GM23338 (cell line): Measurements from ENCODE around the gene HSDL1. TPM values are rescaled to one million over a fixed set of nuclear protein-coding genes. Genes with fewer than 3 reads are reported as not detected.
"Not testable (repeated sequence)": the region's sequence is repeated elsewhere in the genome, so short reads cannot be mapped to it uniquely, and the experiment has no call there.

Source experiments
- ATAC-seq: fragments of 200-7000 bp; cut with Tn5 transposase; 3 replicates; pipeline ENCODE4 v1.9.1; 2020
- DNase-seq: peaks from one replicate; pipeline ENCODE4 v3.0.0-alpha.2; 2015; ENCODE audit warnings: low spot score
- H2AFZ ChIP-seq: fragments of 200-600 bp; sonication (generic); 2 replicates; pipeline ENCODE4 v1.8.0; 2016; ENCODE audit warnings: antibody characterized with exemption, mild to moderate bottlenecking, moderate library complexity
- H3F3A ChIP-seq: fragments of 200-600 bp; sonication (generic); replicated peaks from 2 replicates; pipeline ENCODE4 v1.8.0; 2017; ENCODE audit warnings: antibody characterized with exemption, mixed run types, low read depth
- H3K27ac ChIP-seq: fragments of 200-600 bp; sonication (generic); 2 replicates; pipeline ENCODE4 v1.6.1; 2016; ENCODE audit warnings: low read depth
- H3K27me3 ChIP-seq: fragments of 200-600 bp; sonication (generic); 2 replicates; pipeline ENCODE4 v1.8.0; 2016; ENCODE audit warnings: mild to moderate bottlenecking, mixed run types, moderate library complexity; ENCODE audit not compliant: insufficient read depth
- H3K36me3 ChIP-seq: fragments of 200-600 bp; sonication (generic); 2 replicates; pipeline ENCODE4 v1.8.0; 2016; ENCODE audit warnings: mild to moderate bottlenecking; ENCODE audit not compliant: insufficient read depth
- H3K4me1 ChIP-seq: fragments of 200-600 bp; sonication (generic); 2 replicates; pipeline ENCODE4 v1.8.0; 2016; ENCODE audit warnings: mild to moderate bottlenecking, moderate library complexity; ENCODE audit not compliant: insufficient read depth
- H3K4me2 ChIP-seq: fragments of 200-600 bp; sonication (generic); 2 replicates; pipeline ENCODE4 v1.7.1; 2017; ENCODE audit warnings: mixed run types
- H3K4me3 ChIP-seq: fragments of 200-600 bp; sonication (generic); 2 replicates; pipeline ENCODE4 v1.6.1; 2016; ENCODE audit warnings: mixed run types
- H3K79me2 ChIP-seq: fragments of 200-600 bp; sonication (generic); replicated peaks from 2 replicates; pipeline ENCODE4 v1.8.0; 2017; ENCODE audit warnings: mild to moderate bottlenecking; ENCODE audit not compliant: insufficient read depth
- H3K9me2 ChIP-seq: fragments of 200-600 bp; sonication (generic); 2 replicates; pipeline ENCODE4 v1.8.0; 2017; ENCODE audit not compliant: insufficient read depth
- H4K20me1 ChIP-seq: fragments of 200-600 bp; sonication (generic); replicated peaks from 2 replicates; pipeline ENCODE4 v1.8.0; 2017; ENCODE audit warnings: mild to moderate bottlenecking; ENCODE audit not compliant: insufficient read depth
- H3K27ac Mint-ChIP-seq: 2 replicates; pipeline ENCODE4 v1.8.0; 2020; ENCODE audit warnings: inconsistent platforms, mild to moderate bottlenecking, moderate library complexity, mixed read lengths
- H3K27me3 Mint-ChIP-seq: 3 replicates; pipeline ENCODE4 v1.8.0; 2022; ENCODE audit warnings: low read depth, mild to moderate bottlenecking, moderate library complexity, mixed read lengths, inconsistent platforms; ENCODE audit not compliant: insufficient read depth, poor library complexity
- H3K36me3 Mint-ChIP-seq: 3 replicates; pipeline ENCODE4 v1.8.0; 2021; ENCODE audit warnings: low read depth, mild to moderate bottlenecking, inconsistent platforms, moderate library complexity, mixed read lengths
- H3K4me1 Mint-ChIP-seq: 3 replicates; pipeline ENCODE4 v1.8.0; 2020; ENCODE audit warnings: mild to moderate bottlenecking, inconsistent platforms, mixed read lengths
- H3K4me3 Mint-ChIP-seq: 3 replicates; pipeline ENCODE4 v1.8.0; 2021; ENCODE audit warnings: moderate library complexity, mild to moderate bottlenecking, inconsistent platforms, mixed read lengths
- H3K9me3 Mint-ChIP-seq: 3 replicates; pipeline ENCODE4 v1.8.0; 2020; ENCODE audit warnings: moderate library complexity, mild to moderate bottlenecking, inconsistent platforms, mixed read lengths
- CREB1 ChIP-seq: fragments of 250-450 bp; sonication (Bioruptor Pico); IDR thresholded peaks from 2 replicates; pipeline ENCODE4 v1.5.0; 2020; ENCODE audit warnings: low read depth, mild to moderate bottlenecking, moderate library complexity
- POLR2AphosphoS5 ChIP-seq: IDR thresholded peaks from 2 replicates; pipeline ENCODE4 v1.6.1; 2016; ENCODE audit warnings: antibody characterized with exemption, low read depth
- polyA plus RNA-seq: library from polyadenylated mRNA; unstranded; fragments of >200 nt; fragmentation: Nextera tagmentation; extraction: Ambion mirVana; gene quantifications from 2 replicates; pipeline ENCODE4 v1.2.1, GENCODE V29; 2016
- total RNA-seq: library from RNA; depleted of rRNA; stranded (reverse); fragments of >200 nt; shearing (Covaris generic); gene quantifications from 2 replicates; pipeline ENCODE4 v1.2.3, GENCODE V29; 2014
- TF ChIP-seq, protein P1 (sequence below): IDR thresholded peaks from 2 replicates; pipeline ENCODE4 v1.6.1; 2016; ENCODE audit warnings: antibody characterized with exemption
- TF ChIP-seq, protein P2 (sequence below), 2 experiments: fragments of 200-600 bp in 1 of 2; sonication (generic) in 1 of 2; conservative IDR thresholded peaks; 2 replicates each; pipeline versions ENCODE4 v1.5.1 to v1.6.1; 2016 to 2017; ENCODE audit warnings: antibody characterized with exemption in 2 of 2, low read depth in 2 of 2, mild to moderate bottlenecking in 2 of 2, moderate library complexity in 1 of 2
- TF ChIP-seq, protein P3 (sequence below): IDR thresholded peaks from one replicate; pipeline ENCODE4 v1.6.1; 2018; ENCODE audit warnings: antibody characterized with exemption; ENCODE audit not compliant: unreplicated experiment

The HSDL1 gene
- total and polyA plus RNA-seq, 2 experiments from 2014 or later, result 16.6 to 46.1 TPM

DNA sequence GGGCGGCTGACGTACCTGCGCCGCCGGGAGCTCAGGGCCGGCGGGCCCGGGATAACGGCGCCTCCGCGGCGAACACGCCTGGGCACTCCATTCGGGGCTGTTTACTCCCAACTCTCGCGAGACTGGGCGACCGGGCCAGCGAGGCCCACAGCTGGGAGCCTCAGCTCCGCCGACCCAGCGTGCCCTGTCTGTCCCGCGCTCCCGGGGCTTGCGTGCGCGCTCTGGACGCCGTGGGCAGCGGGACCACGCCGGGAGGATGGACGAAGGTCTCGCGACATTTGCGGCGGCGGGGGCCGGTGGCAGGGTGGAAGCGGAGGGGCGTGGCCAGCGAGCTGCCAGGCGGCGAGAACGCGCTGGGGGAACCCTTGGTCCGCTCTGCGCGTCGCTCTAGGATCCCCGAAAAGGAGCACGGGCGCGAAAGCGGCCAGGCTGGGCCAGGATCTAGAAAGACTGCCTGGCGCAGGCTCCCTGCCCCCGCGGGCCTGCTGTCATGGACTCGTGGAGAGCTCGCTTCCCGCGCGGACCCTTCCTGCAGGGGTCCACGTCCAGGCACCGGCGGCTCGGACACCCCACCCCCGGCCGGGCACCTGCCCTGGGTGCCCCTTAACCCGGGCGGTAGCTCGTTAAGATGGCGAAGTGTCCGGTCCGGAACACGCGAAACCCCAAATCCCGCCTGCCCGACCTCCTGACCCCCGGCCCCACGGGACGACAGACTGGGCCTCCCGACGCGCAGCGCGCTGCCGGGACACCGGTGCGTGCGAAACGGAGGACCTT, 28.1 kb downstream of the HSDL1 start, which contains the start of gene MBTPS1:
Gene MBTPS1 (minus strand): TSS at position 223 of the 774 bp plus-strand sequence. CDS start 15,159 bp downstream, outside the sequence.
- H3K27me3 ChIP-seq, result no peaks in the 10 kb centered on the region
- no peaks in the 10 kb centered on the region for H3K9me3 Mint-ChIP-seq
- H3K4me3 Mint-ChIP-seq, result peak within 1 kb of the TSS; percentile 89
- H3K9me2 ChIP-seq, result no peaks in the 10 kb centered on the region
- H3K36me3 ChIP-seq, result no peaks in the 10 kb centered on the region
- H3K4me2 ChIP-seq, result peak within 1 kb of the TSS; percentile 98
- peak; percentile 82 for TF ChIP-seq POLR2AphosphoS5
- TF ChIP-seq, protein P1, sequence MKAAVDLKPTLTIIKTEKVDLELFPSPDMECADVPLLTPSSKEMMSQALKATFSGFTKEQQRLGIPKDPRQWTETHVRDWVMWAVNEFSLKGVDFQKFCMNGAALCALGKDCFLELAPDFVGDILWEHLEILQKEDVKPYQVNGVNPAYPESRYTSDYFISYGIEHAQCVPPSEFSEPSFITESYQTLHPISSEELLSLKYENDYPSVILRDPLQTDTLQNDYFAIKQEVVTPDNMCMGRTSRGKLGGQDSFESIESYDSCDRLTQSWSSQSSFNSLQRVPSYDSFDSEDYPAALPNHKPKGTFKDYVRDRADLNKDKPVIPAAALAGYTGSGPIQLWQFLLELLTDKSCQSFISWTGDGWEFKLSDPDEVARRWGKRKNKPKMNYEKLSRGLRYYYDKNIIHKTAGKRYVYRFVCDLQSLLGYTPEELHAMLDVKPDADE, result 0 out of 2 replicates have a peak, but pooled peaks have one; percentile 59
- TF ChIP-seq, protein P2, sequence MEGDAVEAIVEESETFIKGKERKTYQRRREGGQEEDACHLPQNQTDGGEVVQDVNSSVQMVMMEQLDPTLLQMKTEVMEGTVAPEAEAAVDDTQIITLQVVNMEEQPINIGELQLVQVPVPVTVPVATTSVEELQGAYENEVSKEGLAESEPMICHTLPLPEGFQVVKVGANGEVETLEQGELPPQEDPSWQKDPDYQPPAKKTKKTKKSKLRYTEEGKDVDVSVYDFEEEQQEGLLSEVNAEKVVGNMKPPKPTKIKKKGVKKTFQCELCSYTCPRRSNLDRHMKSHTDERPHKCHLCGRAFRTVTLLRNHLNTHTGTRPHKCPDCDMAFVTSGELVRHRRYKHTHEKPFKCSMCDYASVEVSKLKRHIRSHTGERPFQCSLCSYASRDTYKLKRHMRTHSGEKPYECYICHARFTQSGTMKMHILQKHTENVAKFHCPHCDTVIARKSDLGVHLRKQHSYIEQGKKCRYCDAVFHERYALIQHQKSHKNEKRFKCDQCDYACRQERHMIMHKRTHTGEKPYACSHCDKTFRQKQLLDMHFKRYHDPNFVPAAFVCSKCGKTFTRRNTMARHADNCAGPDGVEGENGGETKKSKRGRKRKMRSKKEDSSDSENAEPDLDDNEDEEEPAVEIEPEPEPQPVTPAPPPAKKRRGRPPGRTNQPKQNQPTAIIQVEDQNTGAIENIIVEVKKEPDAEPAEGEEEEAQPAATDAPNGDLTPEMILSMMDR (conservative IDR thresholded peaks at IDR 0.05; ENCODE audit: low read depth in 2 of 2), result no peak
- TF ChIP-seq CREB1 (CRISPR knock-in tag), result peak; percentile 79
- H3F3A ChIP-seq, result peaks cover 3% of the 10 kb centered on the region; the same call in 1 of the 2 replicates
- peaks cover 17% of the 10 kb centered on the region for H3K4me1 ChIP-seq
- DNase-seq (peak; percentile 98), ATAC-seq (peak; percentile 90)
- H3K27me3 Mint-ChIP-seq, result no peaks in the 10 kb centered on the region
- H3K4me1 Mint-ChIP-seq, result peaks cover 11% of the 10 kb centered on the region; the same call in 2 of the 3 replicates
- H3K36me3 Mint-ChIP-seq, result peaks cover 2% of the 10 kb centered on the region; the same call in 1 of the 3 replicates
- H3K79me2 ChIP-seq, result peaks cover 44% of the 10 kb centered on the region
- H2AFZ ChIP-seq, result peak within 1 kb of the TSS; percentile 95
- peak within 1 kb of the TSS; percentile 93 for H3K4me3 ChIP-seq
- H4K20me1 ChIP-seq, result peaks cover 8% of the 10 kb centered on the region; the same call in 1 of the 2 replicates
- H3K27ac ChIP-seq, result peak within 1 kb of the TSS; percentile 97
- H3K27ac Mint-ChIP-seq, result peak within 1 kb of the TSS; percentile 98

GRCh38 chr16:84115919-84116719, 28.9 kb downstream of the HSDL1 start:
- peaks cover 17% of the 10 kb centered on the region for H3K4me1 ChIP-seq
- H3K4me3 ChIP-seq, result peak overlapping the region; percentile 93
- H3K9me2 ChIP-seq, result no peaks in the 10 kb centered on the region
- H3K27ac Mint-ChIP-seq, result peak overlapping the region; percentile 98
- ATAC-seq, result no peak; the same call in 2 of the 3 replicates
- peaks cover 3% of the 10 kb centered on the region; the same call in 1 of the 2 replicates for H3F3A ChIP-seq
- H3K79me2 ChIP-seq, result peaks cover 52% of the 10 kb centered on the region
- H3K4me3 Mint-ChIP-seq, result peak overlapping the region; percentile 89
- no peaks in the 10 kb centered on the region for H3K27me3 Mint-ChIP-seq
- H3K36me3 ChIP-seq, result no peaks in the 10 kb centered on the region
- H3K4me1 Mint-ChIP-seq, result peaks cover 11% of the 10 kb centered on the region; the same call in 2 of the 3 replicates
- no peaks in the 10 kb centered on the region for H3K36me3 Mint-ChIP-seq
- H2AFZ ChIP-seq, result peak overlapping the region; percentile 95
- TF ChIP-seq, protein P2 (conservative IDR thresholded peaks at IDR 0.05; ENCODE audit: low read depth in 2 of 2), result 0 out of 4 replicates have a peak, but pooled peaks of 1 of the 2 experiments have one; percentile 18
- TF ChIP-seq, protein P3, sequence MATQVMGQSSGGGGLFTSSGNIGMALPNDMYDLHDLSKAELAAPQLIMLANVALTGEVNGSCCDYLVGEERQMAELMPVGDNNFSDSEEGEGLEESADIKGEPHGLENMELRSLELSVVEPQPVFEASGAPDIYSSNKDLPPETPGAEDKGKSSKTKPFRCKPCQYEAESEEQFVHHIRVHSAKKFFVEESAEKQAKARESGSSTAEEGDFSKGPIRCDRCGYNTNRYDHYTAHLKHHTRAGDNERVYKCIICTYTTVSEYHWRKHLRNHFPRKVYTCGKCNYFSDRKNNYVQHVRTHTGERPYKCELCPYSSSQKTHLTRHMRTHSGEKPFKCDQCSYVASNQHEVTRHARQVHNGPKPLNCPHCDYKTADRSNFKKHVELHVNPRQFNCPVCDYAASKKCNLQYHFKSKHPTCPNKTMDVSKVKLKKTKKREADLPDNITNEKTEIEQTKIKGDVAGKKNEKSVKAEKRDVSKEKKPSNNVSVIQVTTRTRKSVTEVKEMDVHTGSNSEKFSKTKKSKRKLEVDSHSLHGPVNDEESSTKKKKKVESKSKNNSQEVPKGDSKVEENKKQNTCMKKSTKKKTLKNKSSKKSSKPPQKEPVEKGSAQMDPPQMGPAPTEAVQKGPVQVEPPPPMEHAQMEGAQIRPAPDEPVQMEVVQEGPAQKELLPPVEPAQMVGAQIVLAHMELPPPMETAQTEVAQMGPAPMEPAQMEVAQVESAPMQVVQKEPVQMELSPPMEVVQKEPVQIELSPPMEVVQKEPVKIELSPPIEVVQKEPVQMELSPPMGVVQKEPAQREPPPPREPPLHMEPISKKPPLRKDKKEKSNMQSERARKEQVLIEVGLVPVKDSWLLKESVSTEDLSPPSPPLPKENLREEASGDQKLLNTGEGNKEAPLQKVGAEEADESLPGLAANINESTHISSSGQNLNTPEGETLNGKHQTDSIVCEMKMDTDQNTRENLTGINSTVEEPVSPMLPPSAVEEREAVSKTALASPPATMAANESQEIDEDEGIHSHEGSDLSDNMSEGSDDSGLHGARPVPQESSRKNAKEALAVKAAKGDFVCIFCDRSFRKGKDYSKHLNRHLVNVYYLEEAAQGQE, result no peak
- H3K4me2 ChIP-seq, result peak overlapping the region; percentile 98
- H4K20me1 ChIP-seq, result peaks cover 12% of the 10 kb centered on the region; the same call in 1 of the 2 replicates
- H3K27me3 ChIP-seq, result no peaks in the 10 kb centered on the region
- no peak for DNase-seq
- no peaks in the 10 kb centered on the region for H3K9me3 Mint-ChIP-seq
- peak overlapping the region; percentile 97 for H3K27ac ChIP-seq

DNA sequence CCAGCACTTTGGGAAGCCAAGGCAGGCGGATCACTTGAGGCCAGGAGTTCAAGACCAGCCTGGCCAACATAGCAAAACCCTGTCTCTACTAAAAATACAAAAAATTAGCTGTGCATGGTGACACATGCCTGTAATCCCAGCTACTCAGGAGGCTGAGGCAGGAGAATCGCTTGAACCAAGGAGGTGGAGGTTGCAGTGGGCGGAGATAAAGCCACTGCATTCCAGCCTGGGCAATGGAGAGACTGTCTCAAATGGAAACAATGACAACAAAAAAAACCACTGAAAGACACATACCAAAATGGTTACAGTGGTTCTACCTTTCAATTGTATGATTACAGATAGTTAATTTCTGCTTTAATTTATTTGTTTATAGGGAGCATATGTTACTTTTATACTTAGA, 33.0 kb downstream of the HSDL1 start:
- Histone ChIP-seq H3K79me2 (peaks cover 93% of the 10 kb centered on the region), H3K4me1 (peaks cover 11% of the 10 kb centered on the region), H4K20me1 (peaks cover 31% of the 10 kb centered on the region; the same call in 1 of the 2 replicates), H3K27ac (peak overlapping the region; percentile 17; the same call in 1 of the 2 replicates)
- not testable (repeated sequence) for H3K36me3 ChIP-seq, H3K36me3 Mint-ChIP-seq, H3K27me3 ChIP-seq, ATAC-seq, H3K9me3 Mint-ChIP-seq, H3K27ac Mint-ChIP-seq, H3F3A ChIP-seq, H3K4me3 Mint-ChIP-seq, H3K27me3 Mint-ChIP-seq, H3K4me3 ChIP-seq, H3K4me1 Mint-ChIP-seq, H2AFZ ChIP-seq, H3K9me2 ChIP-seq, H3K4me2 ChIP-seq
- peak; percentile 34 for DNase-seq
